Left lung (tissue), 10 donors: ENCODE results near the gene HNRNPH1. TPM values are rescaled to one million over a fixed set of nuclear protein-coding genes. Genes with fewer than 3 reads are reported as not detected.

ENCODE experiments used
- ATAC-seq: fragments of 200-7000 bp; cut with Tn5 transposase; one replicate; pipeline ENCODE4 v1.9.1; 2020; ENCODE audit warnings: moderate library complexity
- DNase-seq, 4 donors: peaks; one replicate each; pipeline ENCODE4 v3.0.0-alpha.2; 2013 to 2020
- H3K27ac ChIP-seq, 2 donors: fragments of 200-600 bp; sonication (generic) in 1 of 2; one replicate each; pipeline versions ENCODE4 v1.5.0 to v1.8.0; 2020 to 2021
- H3K27me3 ChIP-seq, 2 donors: fragments of 200-600 bp; sonication (generic) in 1 of 2; one replicate each; pipeline versions ENCODE4 v1.5.0 to v1.8.0; 2020 to 2021
- H3K36me3 ChIP-seq, 2 donors: fragments of 200-600 bp; sonication (generic) in 1 of 2; one replicate each; pipeline versions ENCODE4 v1.5.0 to v1.8.0; 2020 to 2021
- H3K4me1 ChIP-seq, 2 donors: fragments of 200-600 bp; one replicate each; pipeline ENCODE4 v1.8.0; 2021
- H3K4me3 ChIP-seq, 2 donors: fragments of 200-600 bp; sonication (generic) in 1 of 2; one replicate each; pipeline versions ENCODE4 v1.5.0 to v1.8.0; 2020 to 2021; ENCODE audit warnings: mild to moderate bottlenecking in 1 of 2
- H3K9me3 ChIP-seq, 2 donors: fragments of 200-600 bp; sonication (generic) in 1 of 2; one replicate each; pipeline versions ENCODE4 v1.5.0 to v1.8.0; 2020 to 2021
- CTCF ChIP-seq, 2 donors: fragments of 200-600 bp; sonication (generic) in 1 of 2; IDR thresholded peaks; one replicate each; pipeline versions ENCODE4 v1.5.0 to v1.8.0; 2021; ENCODE audit warnings: antibody characterized with exemption in 2 of 2
- intact Hi-C, 2 donors: fragments of 100-400 bp; cut with DNase I; formaldehyde crosslinking; loops; one replicate each; pipeline versions ENCODE4 v1.11.2 to v1.14.2; 2022
- polyA plus RNA-seq, 6 donors: library from polyadenylated mRNA; unstranded; fragments of 120-200 nt; gene quantifications; one replicate each; pipeline ENCODE4 v1.2.1, GENCODE V29; 2013; ENCODE audit not compliant: insufficient read length in 6 of 6
- total RNA-seq, 2 donors: library from RNA; stranded (reverse); fragmentation: NEBNext Ultra II Directional; extraction: Animal tissue kit (Norgen Biotek cat#: 25700); gene quantifications; one replicate each; pipeline ENCODE4 v1.2.1, GENCODE V29; 2021
- donor health status: DM: no; HTN: yes; CAD: no.
- donor health status: DM: no; HTN: no; CAD: no.

Gene HNRNPH1
- total and polyA plus RNA-seq, 8 donors, result 404 to 2,002 (median 1,624) TPM

GRCh38 chr5:179596421-179596820 lies 27.1 kb downstream of the HNRNPH1 start:
- Histone ChIP-seq H3K9me3 (no peaks in the 10 kb centered on the region), H3K27ac (no peak overlapping the region), H3K4me1 (peaks cover 0 to 8% of the 10 kb centered on the region in 2 donors), H3K36me3 (peaks cover 0 to 100% of the 10 kb centered on the region in 2 donors), H3K4me3 (no peak overlapping the region), H3K27me3 (no peaks in the 10 kb centered on the region)
- ATAC-seq (no peak), DNase-seq (no peak)
- intact Hi-C loops, result no loop called here
- no peak for TF ChIP-seq CTCF (IDR thresholded peaks at IDR 0.05)

- intact Hi-C loops, result no loop called here
- no peak for DNase-seq
- no peak overlapping the region for H3K27ac ChIP-seq
- no peak overlapping the region for H3K4me3 ChIP-seq
- ATAC-seq, result no peak
- no peak for TF ChIP-seq CTCF (IDR thresholded peaks at IDR 0.05)
- H3K9me3 ChIP-seq, result no peaks in the 10 kb centered on the region
- no peaks in the 10 kb centered on the region for H3K27me3 ChIP-seq
- H3K4me1 ChIP-seq, result peaks cover 0 to 8% of the 10 kb centered on the region in 2 donors
- H3K36me3 ChIP-seq, result peaks cover 0 to 100% of the 10 kb centered on the region in 2 donors
Measured at GRCh38 chr5:179595916-179596315, 27.6 kb downstream of the HNRNPH1 start.

GRCh38 chr5:179588166-179588565 lies 35.3 kb downstream of the HNRNPH1 start:
- DNase-seq, result no peak
- intact Hi-C loops, result no loop called here
- Histone ChIP-seq H3K27me3 (no peaks in the 10 kb centered on the region), H3K4me3 (no peak overlapping the region), H3K27ac (no peak overlapping the region), H3K36me3 (peaks cover 0 to 94% of the 10 kb centered on the region in 2 donors), H3K4me1 (no peaks in the 10 kb centered on the region), H3K9me3 (no peaks in the 10 kb centered on the region)
- TF ChIP-seq CTCF (IDR thresholded peaks at IDR 0.05), result no peak
- no peak for ATAC-seq

DNA sequence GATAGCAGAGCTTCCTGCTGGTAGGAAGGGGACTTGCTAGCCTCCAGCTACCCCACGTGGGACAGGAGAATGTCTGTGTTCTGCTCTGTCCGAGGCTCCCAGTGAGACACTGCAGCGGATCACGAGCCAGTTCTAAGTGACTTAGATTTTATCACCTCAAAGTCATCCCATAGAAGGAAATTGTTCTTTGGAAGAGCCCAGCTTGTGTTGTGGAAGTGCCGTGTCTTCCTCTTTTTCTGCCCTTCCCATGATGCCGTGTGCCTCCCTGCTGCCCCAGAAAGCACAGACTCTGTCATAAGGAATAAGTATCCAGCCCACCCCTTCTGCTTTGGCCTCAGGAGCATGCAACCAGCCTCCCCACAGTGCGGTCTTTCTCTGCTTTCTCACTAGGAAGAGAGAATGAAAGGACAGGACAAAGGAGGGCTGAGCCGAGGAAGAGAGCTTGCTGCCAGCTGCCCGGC lies 37.5 kb downstream of the HNRNPH1 start:
- peaks cover 0 to 94% of the 10 kb centered on the region in 2 donors for H3K36me3 ChIP-seq
- no peak overlapping the region for H3K4me3 ChIP-seq
- DNase-seq (no peak), ATAC-seq (peak; percentile 38)
- H3K9me3 ChIP-seq, result no peaks in the 10 kb centered on the region
- H3K27ac ChIP-seq, result no peak overlapping the region
- H3K27me3 ChIP-seq, result no peaks in the 10 kb centered on the region
- no peaks in the 10 kb centered on the region for H3K4me1 ChIP-seq
- no peak for TF ChIP-seq CTCF (IDR thresholded peaks at IDR 0.05)
- intact Hi-C loops, result no loop called here

- no peak for TF ChIP-seq CTCF (IDR thresholded peaks at IDR 0.05)
- DNase-seq (no peak), ATAC-seq (no peak)
- intact Hi-C loops, result no loop called here
- Histone ChIP-seq H3K27ac (no peak overlapping the region), H3K36me3 (peaks cover 0 to 88% of the 10 kb centered on the region in 2 donors), H3K4me1 (no peaks in the 10 kb centered on the region), H3K4me3 (no peak overlapping the region), H3K9me3 (no peaks in the 10 kb centered on the region), H3K27me3 (no peaks in the 10 kb centered on the region)
Measured at GRCh38 chr5:179577286-179577960, 46.0 kb downstream of the HNRNPH1 start.
